A375 (cell line): ENCODE data around the gene ZNF44. TPM values are rescaled to one million over a fixed set of nuclear protein-coding genes. Genes with fewer than 3 reads are reported as not detected.

ENCODE experiments used
- total RNA-seq: library from RNA; depleted of rRNA; stranded (reverse); fragments of >200 nt; shearing (Covaris generic); gene quantifications from 2 replicates; pipeline ENCODE4 v1.2.3, GENCODE V29; 2014; rRNA removed

The ZNF44 gene
- 5.7 and 9.7 TPM in 2 replicates for total RNA-seq

DNA sequence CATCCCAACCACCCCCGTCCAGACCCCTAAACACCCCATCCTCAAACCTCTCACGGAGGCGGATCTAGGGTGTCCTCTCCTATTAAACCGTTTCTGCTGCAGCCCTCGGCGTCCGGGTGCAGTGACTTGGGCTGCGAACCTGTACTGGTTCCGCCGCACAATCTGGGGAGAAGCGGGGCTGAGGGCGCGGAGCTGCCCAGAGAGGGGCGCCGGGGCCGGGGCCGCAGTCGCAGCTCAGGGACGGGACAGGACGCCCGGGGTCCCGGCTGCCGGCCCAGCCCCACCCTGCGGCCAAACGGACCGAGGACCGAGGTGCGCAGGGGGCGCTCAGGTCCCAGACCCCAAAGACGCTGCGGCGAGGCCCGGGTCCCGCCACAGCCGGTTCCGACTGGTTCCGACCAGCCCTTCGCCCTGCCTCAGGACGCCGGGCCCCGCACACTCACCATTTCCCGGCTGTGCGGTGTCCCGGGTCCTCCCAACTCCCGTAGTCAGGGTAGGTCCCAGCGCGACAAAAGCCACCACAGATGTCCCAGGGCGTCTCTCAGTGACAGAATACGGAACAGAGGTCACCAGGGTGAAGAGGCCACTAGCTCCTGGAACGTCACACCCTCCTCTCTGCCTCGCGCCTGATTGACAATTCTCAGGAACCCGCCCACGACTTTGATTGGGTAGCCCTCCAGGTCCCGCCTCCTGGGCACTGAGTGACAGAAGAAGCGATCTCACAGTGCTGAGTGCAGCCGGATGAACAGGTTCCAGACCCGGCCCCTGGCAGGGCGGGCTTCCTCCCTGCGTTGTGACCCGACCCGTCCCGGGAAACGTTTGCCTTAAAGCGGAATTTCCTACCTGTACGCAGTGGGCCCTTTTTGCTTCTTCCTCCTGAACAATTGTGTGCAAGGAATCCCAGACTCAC is at the start of gene ZNF44:
Gene ZNF44 (minus strand): TSS at position 635 of the 910 bp plus-strand sequence. CDS start 189 bp downstream, at position 446.

DNA sequence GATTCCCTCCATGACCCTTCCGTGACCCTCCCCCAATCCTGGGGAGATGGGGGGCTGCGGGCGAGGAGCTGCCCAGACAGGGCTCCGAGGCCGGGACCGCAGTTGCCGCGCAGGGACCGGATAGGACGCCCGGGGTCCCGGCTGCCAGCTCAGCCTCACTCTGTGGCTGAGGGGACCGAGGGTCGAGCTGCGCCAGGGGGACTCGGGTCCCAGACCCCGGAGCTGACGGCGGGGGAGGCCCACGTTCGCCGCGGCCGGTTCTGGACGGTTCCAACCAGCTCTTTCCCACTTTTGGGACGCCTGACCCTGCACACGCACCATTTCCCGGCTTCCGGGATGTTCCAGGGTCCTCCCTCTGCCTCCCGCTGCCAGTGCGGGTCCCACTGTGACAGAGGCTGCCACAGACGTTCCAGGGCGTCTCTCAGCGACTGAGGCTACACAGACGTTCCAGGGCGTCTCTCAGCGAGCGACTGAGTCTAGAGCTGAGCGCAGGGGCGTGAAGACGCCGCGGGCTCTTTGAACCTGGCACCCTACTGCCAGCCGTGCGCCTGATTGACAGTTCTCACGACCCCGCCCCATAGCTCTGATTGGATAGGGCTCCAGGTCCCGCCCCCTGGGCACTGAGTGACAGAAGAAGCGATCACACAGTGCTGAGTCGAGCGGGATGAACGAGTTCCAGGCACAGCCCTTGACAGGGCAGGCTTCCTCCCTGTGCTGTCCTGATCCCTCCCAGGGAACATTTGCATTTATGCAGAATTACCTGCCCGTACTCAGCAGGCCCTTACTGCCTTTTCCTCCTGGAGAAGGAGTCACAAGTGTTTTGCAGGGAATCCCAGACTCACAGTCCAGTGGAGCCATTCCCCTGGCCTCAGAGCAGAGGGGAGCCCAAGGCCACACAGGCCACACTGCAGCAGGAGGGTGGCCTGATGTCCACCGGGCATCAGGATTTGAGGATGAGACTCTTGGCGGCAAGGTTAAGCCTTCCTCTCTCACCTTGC is 38.8 kb upstream of the ZNF44 start, which contains the start of gene ZNF563:
Gene ZNF563 (minus strand): TSS at position 472 of the 998 bp plus-strand sequence. CDS start 151 bp downstream, at position 321.

Other genes with a start within 250 kb of the ZNF44 start
- gene ZNF878, start 241.9 kb downstream of the ZNF44 start, total RNA-seq: 0.15 and 0.19 TPM in 2 replicates
- 3.0 and 3.4 TPM in 2 replicates for gene ZNF844, start 230.2 kb downstream of the ZNF44 start, total RNA-seq
- gene ZNF20, start 154.5 kb downstream of the ZNF44 start, total RNA-seq: 2.5 and 3.8 TPM in 2 replicates
- 9.5 and 11.2 TPM in 2 replicates for gene ZNF625, start 138.1 kb downstream of the ZNF44 start, total RNA-seq
- 10.0 and 11.6 TPM in 2 replicates for gene ZNF136, start 131.8 kb downstream of the ZNF44 start, total RNA-seq
- gene ZNF563, start 38.8 kb upstream of the ZNF44 start, total RNA-seq: 1.4 and 2.4 TPM in 2 replicates
- gene ZNF442, start 70.8 kb upstream of the ZNF44 start, total RNA-seq: 0.21 and 0.53 TPM in 2 replicates
- gene ZNF799, start 106.4 kb upstream of the ZNF44 start, total RNA-seq: 2.3 and 4.1 TPM in 2 replicates
- gene ZNF443, start 146.1 kb upstream of the ZNF44 start, total RNA-seq: 2.2 and 2.5 TPM in 2 replicates
- 0.45 and 0.98 TPM in 2 replicates for gene ZNF709, start 189.9 kb upstream of the ZNF44 start, total RNA-seq